ENCODE results near the gene TMC8.

GRCh38 chr17:78147315-78147998 lies 16.9 kb downstream of the TMC8 start:
- TF ChIP-seq POLR2A (IDR thresholded peaks at IDR 0.05) (no peak), CTCF (IDR thresholded peaks at IDR 0.05) (no peak), EP300 (IDR thresholded peaks at IDR 0.05) (no peak)
